ENCODE measurements around the gene IRGQ.
"Not testable (repeated sequence)": the region's sequence is repeated elsewhere in the genome, so short reads cannot be mapped to it uniquely, and the experiment has no call there.

IRGQ gene

GRCh38 chr19:43569657-43570056 is 26.3 kb downstream of the IRGQ start:
- DNase-seq, result no peak

GRCh38 chr19:43564800-43565199 is 31.1 kb downstream of the IRGQ start:
- DNase-seq, result peak; percentile 21

DNA sequence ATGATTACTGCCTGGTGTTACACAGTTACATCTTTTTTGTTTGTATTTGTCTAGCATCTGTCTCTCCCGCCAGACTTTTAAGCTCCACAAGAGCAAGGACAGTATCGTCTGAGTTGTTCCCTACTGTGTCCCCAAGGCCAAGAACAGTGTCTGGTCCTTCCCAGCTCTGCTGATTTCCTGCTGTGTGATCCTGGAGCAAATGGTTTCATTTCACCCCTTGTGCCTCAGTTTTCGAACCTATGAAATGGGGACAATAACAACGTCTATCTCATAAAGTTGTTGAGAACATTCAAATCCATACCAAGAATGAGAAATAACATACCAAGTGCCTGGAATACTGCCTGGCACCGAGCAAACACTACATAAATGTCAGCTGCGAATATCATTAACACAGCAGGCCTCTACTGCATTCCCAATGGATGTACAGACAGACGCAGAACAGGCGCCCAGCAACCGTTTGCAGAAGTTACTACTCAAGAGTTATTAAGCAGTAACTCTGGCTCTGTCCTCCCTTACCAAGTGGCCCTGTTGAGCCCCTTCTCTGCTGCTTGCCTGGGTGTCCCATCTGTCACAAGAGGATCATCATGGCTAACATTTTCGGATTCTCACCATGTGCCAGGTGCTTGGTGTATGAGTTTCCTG is 32.0 kb downstream of the IRGQ start:
- peak; percentile 39 for DNase-seq

GRCh38 chr19:43562698-43563241 is 33.2 kb downstream of the IRGQ start:
- DNase-seq, result no peak

DNA sequence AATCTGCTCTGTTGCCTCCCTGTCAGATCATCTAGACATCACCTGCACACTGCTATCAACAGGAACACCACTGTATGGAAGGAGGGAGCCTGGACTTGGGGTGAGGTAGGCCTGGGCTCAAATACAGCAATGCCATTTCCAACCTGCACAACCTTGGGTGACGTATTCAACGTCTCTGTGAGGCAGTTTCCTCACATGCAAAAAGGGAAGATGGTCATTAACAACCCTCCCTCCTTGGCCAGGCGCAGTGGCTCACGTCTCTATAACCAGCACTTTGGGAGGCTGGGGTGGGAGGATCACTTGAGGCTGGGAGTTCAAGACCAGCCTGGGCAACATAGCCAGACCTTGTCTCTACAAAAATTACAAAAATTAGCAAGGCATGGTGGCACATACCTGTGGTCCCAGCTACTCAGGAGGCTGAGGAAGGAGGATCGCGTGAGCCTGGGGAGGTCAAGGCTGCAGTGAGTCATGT is 33.7 kb downstream of the IRGQ start:
- no peak for DNase-seq

- no peak for DNase-seq
Measured at GRCh38 chr19:43561139-43561970, 34.6 kb downstream of the IRGQ start.

DNA sequence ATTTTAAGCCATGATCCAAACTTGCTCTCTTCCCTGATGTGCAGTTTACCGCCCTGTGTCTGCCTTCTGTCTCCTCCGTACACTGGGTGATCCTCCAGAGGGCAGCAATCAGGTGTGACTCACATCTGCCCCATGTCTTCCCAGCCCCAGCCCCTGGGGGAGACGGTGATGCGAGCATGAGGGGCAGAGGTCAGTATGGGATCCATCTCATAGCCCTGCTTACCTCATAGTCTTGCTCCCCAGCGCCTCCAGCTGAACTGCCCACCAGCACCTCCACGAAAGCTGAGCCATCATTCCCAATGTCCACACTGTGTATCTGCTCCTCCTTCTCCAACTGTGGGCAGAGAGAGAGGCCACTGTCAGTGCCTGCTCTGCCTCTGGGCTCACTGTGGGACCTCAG is 35.2 kb downstream of the IRGQ start:
- no peak for DNase-seq

GRCh38 chr19:43555185-43555770 is 40.7 kb downstream of the IRGQ start:
- DNase-seq, result no peak

- no peak for DNase-seq
Measured at GRCh38 chr19:43554317-43554895, 41.5 kb downstream of the IRGQ start.

DNA sequence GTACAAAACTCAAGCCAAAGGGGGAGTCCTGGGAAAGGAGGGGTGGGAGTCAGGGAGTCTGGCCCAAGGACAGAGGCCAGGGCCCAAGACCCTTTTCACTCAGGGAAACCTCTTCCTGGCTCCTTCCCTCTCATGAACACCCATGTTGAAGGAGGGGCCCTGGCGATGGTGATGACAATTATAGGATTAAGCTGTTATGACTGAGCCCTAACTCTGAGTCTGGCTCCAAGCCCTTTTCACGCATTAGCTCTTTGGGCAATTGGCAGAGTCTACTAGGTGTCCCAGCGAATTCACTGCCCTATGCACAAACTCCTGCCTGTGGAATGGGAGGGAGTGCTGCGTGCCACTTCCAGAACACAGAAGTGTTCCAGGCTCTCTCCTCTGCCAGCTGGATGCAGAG is 42.3 kb downstream of the IRGQ start:
- no peak for DNase-seq

GRCh38 chr19:43552616-43553015 is 43.3 kb downstream of the IRGQ start:
- peak; percentile 18 for DNase-seq

GRCh38 chr19:43552198-43552450 is 43.8 kb downstream of the IRGQ start:
- DNase-seq, result no peak

DNA sequence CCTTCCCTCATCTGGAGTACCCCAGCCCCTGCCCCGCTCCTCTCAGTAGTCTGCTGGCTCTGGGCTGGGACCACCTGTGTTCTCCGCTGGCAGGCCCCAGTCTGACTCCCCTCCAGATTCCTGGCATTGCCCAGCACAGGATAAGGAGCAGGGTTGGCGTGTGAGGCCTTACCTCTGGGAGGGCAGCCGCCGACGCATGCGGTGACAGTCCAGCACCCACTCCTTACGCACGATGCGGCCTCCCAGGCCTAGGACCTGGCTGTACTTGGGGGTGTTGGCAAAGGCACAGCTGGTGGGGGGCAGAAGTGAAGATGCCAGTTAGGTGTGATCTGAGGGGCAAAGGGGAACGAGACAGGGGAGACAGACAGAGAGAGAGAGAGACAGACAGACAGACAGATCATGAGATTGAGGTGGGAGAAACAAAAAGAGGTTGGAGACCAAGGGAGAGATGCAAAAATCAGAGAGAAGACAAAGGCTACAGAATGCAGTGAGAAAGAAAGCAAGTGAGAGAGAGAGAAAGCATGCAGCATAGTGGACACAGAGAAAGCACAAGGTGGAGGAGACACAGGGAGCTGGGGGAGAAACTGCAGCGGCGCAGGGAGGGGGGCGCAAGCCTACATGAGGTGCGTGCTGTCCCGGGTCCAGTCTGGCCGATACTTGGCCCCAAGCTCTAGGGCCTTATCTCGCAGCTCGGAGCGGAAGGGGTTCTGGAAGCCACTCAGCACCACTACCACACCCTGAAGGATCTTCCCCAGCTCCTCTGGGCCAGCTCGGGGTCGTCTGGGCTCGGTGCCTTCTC is 44.3 kb downstream of the IRGQ start:
- no peak for DNase-seq

DNA sequence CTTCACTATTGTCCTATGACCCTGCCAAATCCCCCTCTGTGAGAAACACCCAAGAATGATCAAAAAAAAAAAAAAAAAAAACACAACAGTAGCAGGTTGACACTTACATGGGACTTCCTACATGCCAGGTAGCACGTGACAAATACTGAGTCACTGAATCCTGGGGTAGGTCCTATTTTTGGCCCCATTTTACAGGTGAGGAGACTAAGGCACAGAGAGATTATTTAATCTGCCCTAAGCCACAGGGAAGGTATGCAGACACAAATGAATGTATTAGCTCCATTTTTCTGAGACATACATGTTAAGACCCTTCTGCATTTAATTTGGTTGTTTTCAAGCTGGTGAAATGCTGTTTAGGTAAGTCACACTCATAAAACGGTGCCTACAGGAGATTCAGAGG is 47.2 kb downstream of the IRGQ start:
- DNase-seq, result no peak

- DNase-seq, result not testable (repeated sequence)
Measured at GRCh38 chr19:43547926-43548325, 48.0 kb downstream of the IRGQ start.

GRCh38 chr19:43546581-43546980 is 49.4 kb downstream of the IRGQ start:
- no peak for DNase-seq

DNA sequence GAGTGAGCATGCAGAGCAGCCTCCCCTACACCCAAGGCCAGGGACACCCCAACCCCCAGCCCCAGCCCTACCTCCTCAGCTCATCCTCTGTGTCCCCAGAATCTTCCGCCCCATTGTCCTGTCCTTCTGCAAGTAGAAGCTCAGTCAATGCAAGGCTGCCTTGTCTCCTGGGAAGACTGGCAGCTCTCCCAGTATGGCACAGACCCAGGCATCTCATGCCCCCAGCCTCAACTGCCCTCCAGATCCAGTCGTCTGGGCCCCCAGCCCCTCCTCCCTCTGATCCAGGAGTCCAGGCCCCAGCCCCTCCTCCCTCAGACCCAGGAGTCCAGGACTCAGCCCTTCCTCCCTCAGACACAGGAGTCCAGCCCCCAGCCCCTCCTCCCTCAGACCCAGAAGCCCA is 50.0 kb downstream of the IRGQ start:
- DNase-seq, result no peak

- no peak for DNase-seq
Measured at GRCh38 chr19:43545276-43545675, 50.7 kb downstream of the IRGQ start.

- DNase-seq, result no peak
Measured at GRCh38 chr19:43544077-43544476, 51.9 kb downstream of the IRGQ start.

DNA sequence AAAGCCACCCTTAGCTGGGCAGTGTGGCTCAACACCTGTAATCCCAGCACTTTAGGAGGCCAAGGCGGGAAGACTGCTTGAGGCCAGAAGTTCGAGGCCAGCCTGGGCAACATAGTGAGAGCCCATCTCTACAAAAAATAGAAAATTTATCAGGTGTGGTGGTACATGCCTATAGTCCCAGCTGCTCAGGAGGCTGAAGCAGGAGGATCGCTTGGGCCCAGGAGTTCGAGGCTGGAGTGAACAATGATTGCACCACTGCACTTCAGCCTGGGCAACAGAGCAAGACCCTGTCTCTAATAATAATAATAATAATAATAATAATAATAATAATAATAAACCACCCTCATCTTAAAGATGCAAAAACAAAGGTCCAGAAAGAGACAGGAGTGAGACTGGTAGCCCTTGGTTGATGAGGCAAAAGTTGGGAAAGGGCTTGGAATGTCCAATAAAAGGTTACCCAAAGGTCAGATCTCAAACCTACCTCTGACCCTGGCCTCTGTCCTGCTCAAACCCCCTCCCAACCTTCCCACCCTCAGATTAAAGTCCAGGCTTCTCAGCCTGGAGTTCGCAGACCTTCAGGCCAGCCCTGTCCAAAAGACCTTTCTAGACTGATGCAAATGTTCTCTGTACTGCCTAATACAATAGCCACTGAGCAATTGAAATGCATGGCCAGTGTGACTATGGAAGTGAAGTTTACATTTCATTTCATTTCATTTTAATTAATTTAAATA is 53.8 kb downstream of the IRGQ start:
- DNase-seq, result no peak

GRCh38 chr19:43540381-43540780 is 55.6 kb downstream of the IRGQ start:
- DNase-seq, result no peak

- DNase-seq, result no peak
Measured at GRCh38 chr19:43538922-43539321, 57.0 kb downstream of the IRGQ start.

Data from NCI-H524 treated with DMSO at 0.1 percent for 48 hours (cell line).